Measurements from ENCODE around the gene HIKESHI. TPM values are rescaled to one million over a fixed set of nuclear protein-coding genes. Genes with fewer than 3 reads are reported as not detected.
"Not testable (repeated sequence)": the region's sequence is repeated elsewhere in the genome, so short reads cannot be mapped to it uniquely, and the experiment has no call there.

HIKESHI gene
- total RNA-seq, 1 experiment from 2014 or later, result 53.5 TPM

DNA sequence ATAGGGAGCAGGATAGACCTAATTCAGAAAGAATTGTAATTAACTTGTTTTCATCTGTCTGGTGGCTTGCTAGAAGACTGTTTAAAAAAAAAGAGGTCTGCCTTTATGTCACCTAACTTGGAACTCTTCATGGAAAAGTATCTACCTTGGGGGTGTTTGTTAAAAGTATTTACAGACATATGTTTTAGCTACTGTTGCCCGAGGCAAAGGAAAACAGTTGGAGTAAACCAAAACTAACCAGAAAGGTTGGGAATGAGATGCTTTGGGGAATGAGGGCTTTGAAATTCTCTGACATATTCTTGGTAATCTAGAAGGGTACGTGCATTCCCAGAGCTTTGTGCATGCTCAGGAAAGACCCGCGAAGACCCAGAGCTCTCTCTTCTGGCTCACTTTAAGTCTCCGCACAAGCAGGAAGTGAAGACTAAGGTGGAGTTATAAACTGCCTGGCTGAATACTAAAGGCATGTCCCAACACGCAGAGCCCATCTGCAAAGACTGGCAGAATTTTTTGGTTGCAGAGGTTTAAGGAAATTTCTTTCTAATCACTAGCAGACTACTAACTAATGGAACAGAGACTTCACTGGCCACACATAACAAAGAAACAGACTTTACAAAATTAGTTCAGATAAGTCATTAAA is 33.2 kb downstream of the HIKESHI start:
- no peaks in the 10 kb centered on the region for H3K4me1 ChIP-seq (replicated peaks)
- H3K27me3 ChIP-seq (replicated peaks), result no peaks in the 10 kb centered on the region
- H3K9me3 ChIP-seq (replicated peaks), result no peaks in the 10 kb centered on the region
- H3K4me3 ChIP-seq, result no peak overlapping the region
- H3K27ac ChIP-seq, result no peak overlapping the region
- DNase-seq (ENCODE audit: low read depth in 1 of 2, low spot score in 2 of 2), result no peak
- peaks cover 6% of the 10 kb centered on the region; the same call in 1 of the 2 replicates for H3K36me3 ChIP-seq

GRCh38 chr11:86337227-86337626 is 35.2 kb downstream of the HIKESHI start:
- peaks cover 6% of the 10 kb centered on the region; the same call in 1 of the 2 replicates for H3K36me3 ChIP-seq
- no peak overlapping the region for H3K27ac ChIP-seq
- no peak for DNase-seq (ENCODE audit: low read depth in 1 of 2, low spot score in 2 of 2)
- no peaks in the 10 kb centered on the region for H3K9me3 ChIP-seq (replicated peaks)
- no peaks in the 10 kb centered on the region for H3K4me1 ChIP-seq (replicated peaks)
- H3K4me3 ChIP-seq, result no peak overlapping the region
- H3K27me3 ChIP-seq (replicated peaks), result no peaks in the 10 kb centered on the region

- Histone ChIP-seq H3K4me1 (replicated peaks) (no peaks in the 10 kb centered on the region), H3K36me3 (peaks cover 6% of the 10 kb centered on the region; the same call in 1 of the 2 replicates), H3K27me3 (replicated peaks) (no peaks in the 10 kb centered on the region), H3K27ac (no peak overlapping the region), H3K9me3 (replicated peaks) (no peaks in the 10 kb centered on the region), H3K4me3 (no peak overlapping the region)
- DNase-seq (ENCODE audit: low read depth in 1 of 2, low spot score in 2 of 2), result no peak
Measured at GRCh38 chr11:86341382-86341781, 39.3 kb downstream of the HIKESHI start.

DNA sequence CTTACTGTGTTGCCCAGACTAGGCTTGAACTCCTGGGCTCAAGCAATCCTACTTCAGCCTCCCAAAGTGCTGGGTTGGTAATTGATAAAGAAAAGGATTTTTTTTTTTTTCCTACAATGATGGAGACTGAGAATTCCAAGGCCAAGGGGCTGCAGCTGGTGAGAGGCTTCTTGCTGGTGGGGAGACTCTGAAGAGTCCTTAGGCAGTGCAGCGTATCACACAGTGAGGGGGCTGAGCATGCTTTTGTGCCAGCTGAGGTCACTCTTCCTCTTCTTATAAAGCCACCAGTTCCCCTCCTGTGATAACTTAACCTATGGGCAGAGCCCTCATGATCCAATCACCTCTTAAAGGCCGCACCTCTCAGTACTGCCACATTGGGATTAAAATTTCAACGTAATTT is 44.5 kb downstream of the HIKESHI start:
- no peak overlapping the region for H3K4me3 ChIP-seq
- no peak for DNase-seq (ENCODE audit: low read depth in 1 of 2, low spot score in 2 of 2)
- no peaks in the 10 kb centered on the region for H3K27me3 ChIP-seq (replicated peaks)
- no peak overlapping the region for H3K27ac ChIP-seq
- no peaks in the 10 kb centered on the region for H3K9me3 ChIP-seq (replicated peaks)
- H3K36me3 ChIP-seq, result no peaks in the 10 kb centered on the region
- no peaks in the 10 kb centered on the region for H3K4me1 ChIP-seq (replicated peaks)

- H3K4me3 ChIP-seq, result no peak overlapping the region
- no peak for DNase-seq (ENCODE audit: low read depth in 1 of 2, low spot score in 2 of 2)
- no peak overlapping the region for H3K27ac ChIP-seq
- no peaks in the 10 kb centered on the region for H3K4me1 ChIP-seq (replicated peaks)
- H3K9me3 ChIP-seq (replicated peaks), result no peaks in the 10 kb centered on the region
- H3K36me3 ChIP-seq, result no peaks in the 10 kb centered on the region
- no peaks in the 10 kb centered on the region for H3K27me3 ChIP-seq (replicated peaks)
Measured at GRCh38 chr11:86355256-86355655, 53.2 kb downstream of the HIKESHI start.

DNA sequence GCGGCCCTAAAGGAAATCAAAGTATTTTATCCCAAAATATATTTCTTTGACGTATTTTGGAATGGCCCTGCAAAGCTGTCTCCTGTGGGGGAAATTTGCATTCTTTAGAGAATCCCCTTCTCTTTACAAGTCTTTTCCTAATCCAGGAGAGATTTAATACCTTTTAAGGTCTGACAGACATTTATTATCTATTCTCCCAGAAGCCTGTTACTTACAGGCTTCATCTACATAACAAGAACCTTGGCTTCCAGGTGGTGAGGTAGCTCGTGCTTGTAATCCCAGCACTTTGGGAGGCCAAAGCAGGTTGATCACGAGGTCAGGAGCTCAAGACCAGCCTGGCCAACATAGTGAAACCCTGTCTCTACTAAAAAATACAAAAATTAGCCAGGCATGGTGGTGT is 55.4 kb downstream of the HIKESHI start:
- not testable (repeated sequence) for H3K4me3 ChIP-seq; DNase-seq (ENCODE audit: low read depth in 1 of 2, low spot score in 2 of 2); H3K9me3 ChIP-seq (replicated peaks); H3K27ac ChIP-seq; H3K27me3 ChIP-seq (replicated peaks); H3K36me3 ChIP-seq; H3K4me1 ChIP-seq (replicated peaks)

GRCh38 chr11:86358720-86359119 is 56.7 kb downstream of the HIKESHI start:
- H3K4me1 ChIP-seq (replicated peaks), result no peaks in the 10 kb centered on the region
- H3K9me3 ChIP-seq (replicated peaks), result no peaks in the 10 kb centered on the region
- H3K36me3 ChIP-seq, result no peaks in the 10 kb centered on the region
- no peaks in the 10 kb centered on the region for H3K27me3 ChIP-seq (replicated peaks)
- no peak overlapping the region for H3K27ac ChIP-seq
- DNase-seq (ENCODE audit: low read depth in 1 of 2, low spot score in 2 of 2), result no peak
- no peak overlapping the region for H3K4me3 ChIP-seq

GRCh38 chr11:86360775-86361395 is 58.8 kb downstream of the HIKESHI start:
- Histone ChIP-seq H3K9me3 (replicated peaks) (no peaks in the 10 kb centered on the region), H3K36me3 (no peaks in the 10 kb centered on the region), H3K27ac (no peak overlapping the region), H3K4me1 (replicated peaks) (no peaks in the 10 kb centered on the region), H3K27me3 (replicated peaks) (no peaks in the 10 kb centered on the region), H3K4me3 (no peak overlapping the region)
- peak in 1 of 2 experiments; percentile 10 for DNase-seq (ENCODE audit: low read depth in 1 of 2, low spot score in 2 of 2)

GRCh38 chr11:86363424-86363823 is 61.4 kb downstream of the HIKESHI start:
- Histone ChIP-seq H3K27ac (no peak overlapping the region), H3K4me1 (replicated peaks) (no peaks in the 10 kb centered on the region), H3K9me3 (replicated peaks) (no peaks in the 10 kb centered on the region), H3K4me3 (no peak overlapping the region), H3K27me3 (replicated peaks) (no peaks in the 10 kb centered on the region), H3K36me3 (no peaks in the 10 kb centered on the region)
- DNase-seq (ENCODE audit: low read depth in 1 of 2, low spot score in 2 of 2), result no peak

- Histone ChIP-seq H3K9me3 (replicated peaks) (no peaks in the 10 kb centered on the region), H3K36me3 (no peaks in the 10 kb centered on the region), H3K27ac (no peak overlapping the region), H3K27me3 (replicated peaks) (no peaks in the 10 kb centered on the region), H3K4me1 (replicated peaks) (no peaks in the 10 kb centered on the region), H3K4me3 (no peak overlapping the region)
- DNase-seq (ENCODE audit: low read depth in 1 of 2, low spot score in 2 of 2), result no peak
Measured at GRCh38 chr11:86365546-86365945, 63.5 kb downstream of the HIKESHI start.

GRCh38 chr11:86369668-86370067 is 67.6 kb downstream of the HIKESHI start:
- H3K27me3 ChIP-seq (replicated peaks), result no peaks in the 10 kb centered on the region
- no peak for DNase-seq (ENCODE audit: low read depth in 1 of 2, low spot score in 2 of 2)
- no peaks in the 10 kb centered on the region for H3K36me3 ChIP-seq

GRCh38 chr11:86370171-86370570 is 68.1 kb downstream of the HIKESHI start:
- Histone ChIP-seq H3K27me3 (replicated peaks) (no peaks in the 10 kb centered on the region), H3K9me3 (replicated peaks) (no peaks in the 10 kb centered on the region), H3K27ac (no peak overlapping the region), H3K36me3 (no peaks in the 10 kb centered on the region), H3K4me3 (no peak overlapping the region), H3K4me1 (replicated peaks) (no peaks in the 10 kb centered on the region)
- DNase-seq (ENCODE audit: low read depth in 1 of 2, low spot score in 2 of 2), result no peak

More at GRCh38 chr11:86369668-86370067, 67.6 kb downstream of the HIKESHI start:
- Histone ChIP-seq H3K4me3 (no peak overlapping the region), H3K9me3 (replicated peaks) (no peaks in the 10 kb centered on the region), H3K27ac (no peak overlapping the region), H3K4me1 (replicated peaks) (no peaks in the 10 kb centered on the region)

DNA sequence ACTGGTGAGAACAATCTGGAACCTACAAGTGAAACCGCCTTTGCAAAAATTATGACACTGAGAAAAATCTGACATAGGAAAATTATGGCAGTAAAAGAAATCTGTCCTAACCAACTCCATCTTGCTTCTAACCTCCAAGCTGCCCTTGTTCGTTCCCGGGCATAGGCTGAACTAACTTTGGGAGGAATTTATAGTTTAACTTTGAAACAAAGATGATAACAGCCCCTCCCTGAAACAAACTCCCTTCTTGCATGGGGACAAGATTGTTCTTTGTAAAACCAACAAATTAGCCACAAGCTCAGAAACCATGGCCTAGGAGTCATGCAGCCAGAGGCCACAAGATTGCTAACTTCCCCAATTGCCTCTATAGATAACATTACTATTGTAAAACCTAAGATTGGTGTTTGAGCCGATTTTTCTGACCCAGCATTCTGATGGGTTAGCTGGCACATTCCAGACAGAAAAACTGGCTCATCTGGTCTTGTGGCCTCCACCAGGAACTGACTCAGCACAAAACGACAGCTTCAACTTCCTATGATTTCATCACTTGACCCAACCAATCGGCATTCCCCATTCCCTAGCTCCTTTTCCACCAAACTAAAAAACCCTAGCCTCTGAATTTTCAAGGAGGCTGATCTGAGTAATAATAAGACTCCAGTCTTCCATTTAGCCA is 69.0 kb downstream of the HIKESHI start:
- H3K4me1 ChIP-seq (replicated peaks), result no peaks in the 10 kb centered on the region
- H3K27ac ChIP-seq, result no peak overlapping the region
- no peak overlapping the region for H3K4me3 ChIP-seq
- no peaks in the 10 kb centered on the region for H3K9me3 ChIP-seq (replicated peaks)
- DNase-seq (ENCODE audit: low read depth in 1 of 2, low spot score in 2 of 2), result no peak
- no peaks in the 10 kb centered on the region for H3K36me3 ChIP-seq
- no peaks in the 10 kb centered on the region for H3K27me3 ChIP-seq (replicated peaks)

DNA sequence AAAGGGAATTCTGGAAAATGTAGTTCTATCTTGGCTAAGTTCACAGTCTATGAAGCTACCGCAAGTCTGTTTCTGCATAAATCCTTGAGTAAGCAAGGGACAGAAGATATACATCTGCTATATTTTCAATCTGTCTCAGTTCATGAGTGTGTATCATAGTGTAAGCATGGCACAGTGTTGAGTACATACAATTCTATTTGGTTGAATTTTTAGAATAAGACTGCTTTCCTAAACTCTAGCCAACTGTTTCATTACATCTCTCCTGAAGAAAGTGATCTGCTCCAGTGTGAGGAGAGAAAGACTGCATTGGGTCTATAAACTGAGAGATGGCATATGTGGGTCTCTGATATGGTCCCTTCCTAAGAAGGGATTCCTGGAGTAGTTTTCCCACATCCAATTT is 70.0 kb downstream of the HIKESHI start:
- Histone ChIP-seq H3K9me3 (replicated peaks) (no peaks in the 10 kb centered on the region), H3K27ac (no peak overlapping the region), H3K36me3 (no peaks in the 10 kb centered on the region), H3K4me1 (replicated peaks) (no peaks in the 10 kb centered on the region), H3K4me3 (no peak overlapping the region), H3K27me3 (replicated peaks) (no peaks in the 10 kb centered on the region)
- no peak for DNase-seq (ENCODE audit: low read depth in 1 of 2, low spot score in 2 of 2)

All from SJSA1 (cell line).